IPS-18c (cell line): ENCODE measurements around the gene TM4SF5.

Experiments used
- H3K4me3 ChIP-seq: 2 replicates; pipeline ENCODE4 v1.7.0; 2013; ENCODE audit warnings: low read depth, mild to moderate bottlenecking, low read length, moderate library complexity; ENCODE audit not compliant: insufficient read depth
- H3K9me3 ChIP-seq: one replicate; pipeline ENCODE4 v1.6.1; 2013; ENCODE audit warnings: mild to moderate bottlenecking, low read length, moderate library complexity; ENCODE audit not compliant: control insufficient read depth, insufficient read depth

Gene TM4SF5

GRCh38 chr17:4771519-4772234 is at the start of gene TM4SF5:
TM4SF5 (plus strand) TSS chr17:4771886; CDS start chr17:4771923, 37 bp downstream.
- Histone ChIP-seq H3K4me3 (no peak within 1 kb of the TSS), H3K9me3 (no peaks in the 10 kb centered on the region)

GRCh38 chr17:4722678-4723240 is 48.9 kb upstream of the TM4SF5 start:
- Histone ChIP-seq H3K9me3 (no peaks in the 10 kb centered on the region), H3K4me3 (no peak overlapping the region)

- Histone ChIP-seq H3K4me3 (no peak overlapping the region), H3K9me3 (no peaks in the 10 kb centered on the region)
These were observed 47.0 kb upstream of the TM4SF5 start for GRCh38 chr17:4724650-4725049.

- H3K4me3 ChIP-seq: no peak overlapping the region
These were observed 45.9 kb upstream of the TM4SF5 start for GRCh38 chr17:4725646-4726310.

GRCh38 chr17:4728124-4728523 is 43.6 kb upstream of the TM4SF5 start:
- Histone ChIP-seq H3K9me3 (no peaks in the 10 kb centered on the region), H3K4me3 (no peak overlapping the region)

More at GRCh38 chr17:4725646-4726310, 45.9 kb upstream of the TM4SF5 start:
- H3K9me3 ChIP-seq: no peaks in the 10 kb centered on the region

GRCh38 chr17:4733073-4733531 is 38.6 kb upstream of the TM4SF5 start:
- Histone ChIP-seq H3K4me3 (no peak overlapping the region), H3K9me3 (no peaks in the 10 kb centered on the region)

GRCh38 chr17:4734857-4735475 is 36.7 kb upstream of the TM4SF5 start:
- H3K9me3 ChIP-seq: peaks cover 2% of the 10 kb centered on the region
- H3K4me3 ChIP-seq: no peak overlapping the region

- Histone ChIP-seq H3K9me3 (peaks cover 2% of the 10 kb centered on the region), H3K4me3 (no peak overlapping the region)
These were observed 35.6 kb upstream of the TM4SF5 start for GRCh38 chr17:4735876-4736651.

GRCh38 chr17:4738136-4739121 is 33.3 kb upstream of the TM4SF5 start:
- Histone ChIP-seq H3K9me3 (peaks cover 2% of the 10 kb centered on the region), H3K4me3 (peak overlapping the region; percentile 67)

GRCh38 chr17:4739122-4740024 is 32.3 kb upstream of the TM4SF5 start, which contains the start of the genes CXCL16 and ZMYND15:
CXCL16 (minus strand) TSS chr17:4739928; CDS start chr17:4739339, 589 bp downstream.
ZMYND15 (plus strand) TSS chr17:4739833; CDS start chr17:4740549, 716 bp downstream.
- H3K4me3 ChIP-seq: peak within 1 kb of the TSS; percentile 67
- peaks cover 2% of the 10 kb centered on the region for H3K9me3 ChIP-seq

GRCh38 chr17:4740025-4740351 is 31.7 kb upstream of the TM4SF5 start:
- Histone ChIP-seq H3K4me3 (peak overlapping the region; percentile 67; the same call in 1 of the 2 replicates), H3K9me3 (peaks cover 2% of the 10 kb centered on the region)

- Histone ChIP-seq H3K4me3 (no peak overlapping the region), H3K9me3 (peaks cover 2% of the 10 kb centered on the region)
These were observed 31.1 kb upstream of the TM4SF5 start for GRCh38 chr17:4740584-4740983.

- Histone ChIP-seq H3K9me3 (peaks cover 2% of the 10 kb centered on the region), H3K4me3 (no peak overlapping the region)
These were observed 30.1 kb upstream of the TM4SF5 start for GRCh38 chr17:4741544-4741943.

- H3K4me3 ChIP-seq: no peak overlapping the region
- peaks cover 2% of the 10 kb centered on the region for H3K9me3 ChIP-seq
These were observed 29.6 kb upstream of the TM4SF5 start for GRCh38 chr17:4742133-4742532.

- Histone ChIP-seq H3K4me3 (no peak overlapping the region), H3K9me3 (peaks cover 2% of the 10 kb centered on the region)
These were observed 29.1 kb upstream of the TM4SF5 start for GRCh38 chr17:4742629-4743028.
